Thymus (tissue), 11 donors: ENCODE measurements around the gene NIPBL. TPM values are rescaled to one million over a fixed set of nuclear protein-coding genes. Genes with fewer than 3 reads are reported as not detected.

Experiments used
- DNase-seq, 9 donors: peaks; one replicate each; pipeline ENCODE4 v3.0.0-alpha.2; 2013; ENCODE audit warnings: low spot score in 9 of 9, low read depth in 6 of 9, missing footprints in 1 of 9
- H3K27ac ChIP-seq, 2 donors: one replicate each; pipeline ENCODE4 v1.5.1; 2013; ENCODE audit warnings: control low read depth in 1 of 2, low read depth in 1 of 2, low read length in 1 of 2, mild to moderate bottlenecking in 1 of 2, moderate library complexity in 1 of 2
- H3K27me3 ChIP-seq, 2 donors: one replicate each; pipeline ENCODE4 v1.5.1; 2013; ENCODE audit warnings: low read length in 1 of 2; ENCODE audit not compliant: control insufficient read depth in 2 of 2, insufficient read depth in 1 of 2
- H3K36me3 ChIP-seq, 2 donors: one replicate each; pipeline ENCODE4 v1.5.1; 2013; ENCODE audit warnings: low read length in 1 of 2, mild to moderate bottlenecking in 1 of 2, moderate library complexity in 1 of 2; ENCODE audit not compliant: control insufficient read depth in 2 of 2, insufficient read depth in 2 of 2
- H3K4me1 ChIP-seq, 2 donors: one replicate each; pipeline ENCODE4 v1.5.1; 2013; ENCODE audit warnings: low read length in 2 of 2; ENCODE audit not compliant: control insufficient read depth in 2 of 2, insufficient read depth in 2 of 2
- H3K4me3 ChIP-seq, 2 donors: one replicate each; pipeline ENCODE4 v1.5.1; 2013; ENCODE audit warnings: low read length in 2 of 2, control low read depth in 1 of 2, mild to moderate bottlenecking in 1 of 2
- H3K9me3 ChIP-seq, 2 donors: one replicate each; pipeline ENCODE4 v1.5.1; 2013; ENCODE audit warnings: low read length in 1 of 2, mild to moderate bottlenecking in 1 of 2; ENCODE audit not compliant: control insufficient read depth in 2 of 2, insufficient read depth in 1 of 2
- WGBS: extraction: QIAGEN DNeasy Blood & Tissue Kit; methylation state at CpG from one replicate; pipeline ENCODE4 v1.1.7; 2013; 5-methylcytosine and 5-hydroxymethylcytosine counted together
- polyA plus RNA-seq: library from polyadenylated mRNA; stranded (reverse); fragments of 200-250 nt; gene quantifications from one replicate; pipeline ENCODE4 v1.2.3, GENCODE V29; 2013
- total RNA-seq: library from RNA; stranded (reverse); fragments of 120-200 nt; gene quantifications from one replicate; pipeline ENCODE4 v1.2.4, GENCODE V29; 2013
- donor health status: healthy.

Gene NIPBL
- total and polyA plus RNA-seq, 2 donors = 36.7 to 38.4 TPM

DNA sequence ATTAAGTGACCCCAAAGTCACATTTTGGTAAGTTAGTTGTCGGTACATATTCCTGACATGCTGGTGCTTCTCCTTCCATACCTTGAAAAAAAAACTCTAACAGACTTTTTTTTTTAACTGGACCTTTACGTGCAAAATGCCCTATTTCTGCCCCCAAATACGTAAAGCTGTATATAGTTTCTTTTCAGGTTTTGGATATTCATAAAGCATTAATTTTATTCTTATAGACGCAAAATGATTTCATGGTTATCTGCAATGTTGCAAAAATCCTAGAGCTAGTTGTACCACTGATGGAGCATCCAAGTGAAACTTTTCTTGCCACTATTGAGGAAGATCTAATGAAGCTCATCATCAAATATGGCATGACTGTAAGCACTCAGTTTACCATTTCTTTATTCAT is 167.6 kb downstream of the NIPBL start:
- Histone ChIP-seq H3K4me3 (no peak overlapping the region), H3K27me3 (no peaks in the 10 kb centered on the region), H3K36me3 (peaks cover 7 to 47% of the 10 kb centered on the region in 2 donors), H3K9me3 (no peaks in the 10 kb centered on the region), H3K27ac (no peak overlapping the region), H3K4me1 (no peaks in the 10 kb centered on the region)
- no peak for DNase-seq
- 98% methylated on average over 4 of the region's 4 CpGs for WGBS

DNA sequence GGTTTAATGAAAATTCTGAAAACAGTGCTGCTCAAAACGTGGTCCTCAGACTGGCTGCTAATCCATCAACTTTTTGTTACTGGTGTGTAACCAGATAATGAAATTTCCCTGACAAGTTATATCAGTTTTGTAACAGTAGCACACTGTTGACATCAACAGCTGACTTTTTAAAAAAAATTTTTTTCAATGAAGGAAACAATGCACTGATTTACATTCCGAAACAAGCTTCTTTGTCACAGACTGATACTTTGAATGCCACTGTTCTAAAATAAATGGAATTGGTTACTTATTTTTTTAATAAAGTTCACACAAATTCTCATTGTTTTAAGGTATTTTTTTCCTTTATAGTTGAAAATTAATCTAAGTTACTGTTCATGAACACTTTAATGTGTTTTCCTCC is 169.1 kb downstream of the NIPBL start:
- peaks cover 8 to 51% of the 10 kb centered on the region in 2 donors for H3K36me3 ChIP-seq

DNA sequence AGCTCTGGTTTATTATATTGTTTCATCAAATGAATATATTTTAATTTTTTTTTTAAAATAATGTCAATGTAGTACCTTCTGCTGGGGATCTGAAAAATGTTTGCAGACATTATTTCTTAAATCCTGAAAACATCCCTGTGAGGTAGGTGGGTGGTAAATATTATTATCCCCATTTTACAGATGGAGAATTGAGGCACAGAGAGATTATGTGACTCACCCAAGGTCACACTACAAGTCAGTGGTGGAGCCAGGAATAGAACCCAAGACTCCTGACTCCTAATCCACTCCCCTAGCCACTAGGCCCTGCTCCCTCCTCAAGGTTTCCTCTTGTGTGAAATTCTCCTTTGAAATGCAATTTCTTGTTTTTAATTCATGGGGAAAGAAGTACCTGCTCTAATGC is 171.4 kb downstream of the NIPBL start:
- H3K27ac ChIP-seq = no peak overlapping the region
- H3K9me3 ChIP-seq = no peaks in the 10 kb centered on the region
- DNase-seq = no peak
- H3K4me1 ChIP-seq = no peaks in the 10 kb centered on the region
- H3K4me3 ChIP-seq = no peak overlapping the region
- peaks cover 13 to 64% of the 10 kb centered on the region in 2 donors for H3K36me3 ChIP-seq
- H3K27me3 ChIP-seq = no peaks in the 10 kb centered on the region

More for the DNA sequence above, 169.1 kb downstream of the NIPBL start:
- Histone ChIP-seq H3K27me3 (no peaks in the 10 kb centered on the region), H3K9me3 (no peaks in the 10 kb centered on the region), H3K4me1 (no peaks in the 10 kb centered on the region), H3K4me3 (no peak overlapping the region), H3K27ac (no peak overlapping the region)
- DNase-seq = no peak
- WGBS = 99% methylated on average over 2 of the region's 2 CpGs

DNA sequence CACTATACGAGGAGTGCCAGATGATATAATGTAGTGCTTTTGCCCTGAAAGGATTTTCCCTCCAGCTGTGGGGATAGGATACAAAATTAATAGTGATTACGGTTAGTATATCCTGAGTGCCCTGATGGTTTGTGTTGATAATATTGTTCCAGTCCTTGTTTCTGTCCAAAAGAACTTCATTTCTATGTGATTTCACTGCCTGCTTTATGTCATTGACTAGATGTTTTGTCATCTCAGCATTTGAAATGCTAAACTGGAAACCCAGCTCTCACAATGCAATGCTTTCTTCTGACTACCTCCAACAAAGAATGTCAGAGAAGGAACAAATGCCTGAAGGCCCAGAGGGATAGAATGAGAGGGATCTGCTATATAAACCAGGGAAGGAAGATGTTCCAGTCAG is 177.8 kb downstream of the NIPBL start:
- no peak overlapping the region for H3K4me3 ChIP-seq
- no peak for DNase-seq
- H3K27ac ChIP-seq = no peak overlapping the region
- H3K27me3 ChIP-seq = no peaks in the 10 kb centered on the region
- 100% methylated on average over 2 of the region's 2 CpGs for WGBS
- no peaks in the 10 kb centered on the region for H3K4me1 ChIP-seq
- H3K9me3 ChIP-seq = no peaks in the 10 kb centered on the region
- H3K36me3 ChIP-seq = peaks cover 15 to 67% of the 10 kb centered on the region in 2 donors

DNA sequence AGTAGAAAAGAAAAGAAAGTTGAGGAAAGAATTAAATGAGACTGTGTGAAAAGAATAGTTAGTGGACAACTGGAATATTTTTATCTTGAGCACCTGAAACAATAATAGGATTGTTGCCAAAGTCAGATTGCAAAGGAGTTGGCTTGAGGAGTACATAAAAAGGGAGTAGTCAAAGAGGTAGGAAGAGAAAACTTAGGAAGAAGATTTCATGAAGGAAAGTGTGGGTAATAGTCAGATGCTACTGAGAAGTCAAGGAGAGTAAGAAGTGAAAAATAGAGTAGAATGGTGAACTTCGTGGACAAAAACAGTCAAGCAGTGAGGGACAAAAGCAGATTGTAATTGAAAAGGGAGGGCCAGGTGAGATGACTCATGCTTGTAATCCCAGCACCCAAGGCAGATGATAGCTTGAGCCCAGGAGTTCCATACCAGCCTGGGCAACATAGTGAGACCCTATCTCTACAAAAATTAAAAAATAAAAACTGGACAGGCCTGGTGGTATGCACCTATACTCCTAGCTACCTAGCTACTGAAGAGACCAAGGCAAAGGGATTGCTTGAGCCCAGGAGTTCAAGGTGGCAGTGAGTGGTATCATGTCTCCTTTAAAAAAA is 178.9 kb downstream of the NIPBL start:
- H3K9me3 ChIP-seq = no peaks in the 10 kb centered on the region
- DNase-seq = no peak
- no peak overlapping the region for H3K4me3 ChIP-seq
- H3K36me3 ChIP-seq = peaks cover 21 to 65% of the 10 kb centered on the region in 2 donors
- WGBS = 94% methylated on average over 1 of the region's 1 CpG
- H3K4me1 ChIP-seq = no peaks in the 10 kb centered on the region
- no peaks in the 10 kb centered on the region for H3K27me3 ChIP-seq
- no peak overlapping the region for H3K27ac ChIP-seq

DNA sequence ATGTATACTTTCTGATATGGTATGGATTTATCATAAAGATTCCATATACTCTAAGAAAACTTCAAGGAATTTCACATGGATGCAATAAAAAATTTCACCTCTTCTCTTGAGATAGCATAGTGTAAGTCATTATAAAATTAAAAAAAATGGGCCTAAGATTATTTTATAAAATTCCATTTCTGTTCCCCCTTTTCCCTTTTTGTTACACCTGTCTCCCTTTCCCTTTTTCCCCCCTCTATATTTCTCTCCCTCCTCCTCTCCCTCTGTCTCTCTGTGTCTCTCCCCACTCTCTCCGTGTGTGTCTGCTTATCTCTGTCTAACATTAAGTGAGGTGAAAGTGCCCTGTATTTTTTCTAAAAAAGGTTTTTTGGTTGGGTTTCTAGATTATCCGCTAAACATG is 180.2 kb downstream of the NIPBL start:
- WGBS = 97% methylated on average over 2 of the region's 2 CpGs
- DNase-seq = no peak
- no peaks in the 10 kb centered on the region for H3K9me3 ChIP-seq
- H3K27me3 ChIP-seq = no peaks in the 10 kb centered on the region
- no peaks in the 10 kb centered on the region for H3K4me1 ChIP-seq
- H3K27ac ChIP-seq = no peak overlapping the region
- H3K36me3 ChIP-seq = peaks cover 24 to 69% of the 10 kb centered on the region in 2 donors
- H3K4me3 ChIP-seq = no peak overlapping the region

DNA sequence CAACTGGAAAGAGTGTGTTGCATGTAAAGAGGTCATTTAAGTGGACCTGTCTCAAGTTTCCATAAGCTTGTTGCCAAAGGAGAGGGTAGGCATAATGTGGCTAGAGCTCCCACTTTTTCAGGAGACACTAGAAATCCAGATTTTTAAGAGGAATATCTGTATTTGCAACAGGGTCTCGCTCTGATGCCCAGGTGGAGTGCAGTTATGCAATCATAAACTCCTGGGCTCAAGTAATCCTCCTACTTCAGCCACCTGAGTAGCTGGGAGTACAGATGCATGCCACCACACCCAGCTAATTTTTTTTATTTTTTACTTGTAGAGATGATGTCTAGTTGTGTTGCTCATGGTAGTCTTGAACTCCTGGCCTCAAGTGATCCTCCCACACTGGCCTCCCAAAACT is 183.5 kb downstream of the NIPBL start:
- no peaks in the 10 kb centered on the region for H3K4me1 ChIP-seq
- H3K36me3 ChIP-seq = peaks cover 35 to 68% of the 10 kb centered on the region in 2 donors
- H3K27me3 ChIP-seq = no peaks in the 10 kb centered on the region
- no peak overlapping the region for H3K27ac ChIP-seq
- DNase-seq = no peak
- H3K9me3 ChIP-seq = no peaks in the 10 kb centered on the region
- H3K4me3 ChIP-seq = no peak overlapping the region
- WGBS = 98% methylated on average over 1 of the region's 1 CpG

DNA sequence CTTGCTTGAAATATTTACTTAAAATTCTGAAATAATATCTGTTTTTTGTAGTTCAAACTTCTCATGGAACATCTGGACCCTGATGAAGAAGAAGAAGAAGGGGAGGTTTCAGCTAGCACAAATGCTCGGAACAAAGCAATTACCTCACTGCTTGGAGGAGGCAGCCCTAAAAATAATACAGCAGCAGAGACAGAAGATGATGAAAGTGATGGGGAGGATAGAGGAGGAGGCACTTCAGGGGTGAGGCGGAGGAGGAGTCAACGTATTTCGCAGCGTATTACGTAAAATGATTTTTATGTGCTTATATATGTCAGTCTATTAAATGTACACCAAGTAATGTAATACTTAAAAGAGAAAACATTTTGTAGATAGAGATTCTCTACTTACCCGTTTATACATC is 187.2 kb downstream of the NIPBL start:
- peaks cover 32 to 53% of the 10 kb centered on the region in 2 donors for H3K36me3 ChIP-seq
- H3K4me3 ChIP-seq = no peak overlapping the region

DNA sequence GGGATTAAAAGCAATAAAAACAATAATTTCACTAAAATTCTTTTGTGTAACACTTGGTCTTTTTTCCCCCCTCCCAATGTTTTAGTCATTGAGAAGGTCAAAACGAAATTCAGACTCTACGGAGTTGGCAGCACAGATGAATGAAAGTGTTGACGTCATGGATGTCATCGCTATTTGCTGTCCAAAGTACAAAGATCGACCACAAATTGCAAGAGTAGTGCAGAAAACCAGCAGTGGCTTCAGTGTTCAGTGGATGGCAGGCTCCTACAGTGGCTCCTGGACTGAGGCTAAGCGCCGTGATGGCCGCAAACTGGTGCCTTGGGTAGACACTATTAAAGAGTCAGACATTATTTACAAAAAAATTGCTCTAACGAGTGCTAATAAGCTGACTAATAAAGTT is 187.9 kb downstream of the NIPBL start:
- Histone ChIP-seq H3K36me3 (peaks cover 32 to 46% of the 10 kb centered on the region in 2 donors), H3K4me1 (no peaks in the 10 kb centered on the region), H3K4me3 (no peak overlapping the region), H3K27ac (no peak overlapping the region), H3K9me3 (no peaks in the 10 kb centered on the region), H3K27me3 (no peaks in the 10 kb centered on the region)
- no peak for DNase-seq
- 98% methylated on average over 9 of the region's 9 CpGs for WGBS

More for the DNA sequence above, 187.2 kb downstream of the NIPBL start:
- no peaks in the 10 kb centered on the region for H3K9me3 ChIP-seq
- no peaks in the 10 kb centered on the region for H3K4me1 ChIP-seq
- no peak overlapping the region for H3K27ac ChIP-seq
- WGBS = 98% methylated on average over 7 of the region's 7 CpGs
- no peaks in the 10 kb centered on the region for H3K27me3 ChIP-seq
- DNase-seq = no peak
